HepG2 (cell line): Measurements from ENCODE around the gene HDAC4. TPM values are rescaled to one million over a fixed set of nuclear protein-coding genes. Genes with fewer than 3 reads are reported as not detected.

ENCODE experiments used
- AKAP8 ChIP-seq: sonication (generic); formaldehyde crosslinking; IDR thresholded peaks from 2 replicates; pipeline ENCODE4 v1.5.1; 2020; ENCODE audit warnings: mild to moderate bottlenecking, missing genetic modification reagents
- FOSL2 ChIP-seq: sonication (generic); formaldehyde crosslinking; IDR thresholded peaks from 2 replicates; pipeline ENCODE4 v1.4.0; 2020; ENCODE audit warnings: missing genetic modification reagents
- KMT2B ChIP-seq: IDR thresholded peaks from 2 replicates; pipeline ENCODE4 v1.6.1; 2016; ENCODE audit warnings: missing genetic modification reagents, missing compliant biosample characterization
- MAFG ChIP-seq: sonication (generic); formaldehyde crosslinking; IDR thresholded peaks from 2 replicates; pipeline ENCODE4 v1.5.1; 2020; ENCODE audit warnings: mild to moderate bottlenecking, missing genetic modification reagents
- NCOA1 ChIP-seq: sonication (generic); formaldehyde crosslinking; IDR thresholded peaks from 2 replicates; pipeline ENCODE4 v1.9.0; 2021; ENCODE audit warnings: missing genetic modification reagents
- PAWR ChIP-seq: sonication (generic); formaldehyde crosslinking; IDR thresholded peaks from 2 replicates; pipeline ENCODE4 v1.4.0; 2020; ENCODE audit warnings: missing genetic modification reagents, mild to moderate bottlenecking, borderline replicate concordance
- REPIN1 ChIP-seq: sonication (generic); formaldehyde crosslinking; IDR thresholded peaks from 2 replicates; pipeline ENCODE4 v1.8.0; 2022; ENCODE audit warnings: missing genetic modification reagents, low read depth, mild to moderate bottlenecking, borderline replicate concordance
- SP1 ChIP-seq, 2 experiments: fragments of 450-650 bp in 1 of 2; sonication (generic) in 1 of 2; formaldehyde crosslinking in 1 of 2; IDR thresholded peaks; 2 replicates each; pipeline versions ENCODE4 v1.4.0 to v1.6.1; 2016 to 2020; ENCODE audit warnings: missing genetic modification reagents in 1 of 2
- SRY ChIP-seq: sonication (generic); formaldehyde crosslinking; IDR thresholded peaks from 2 replicates; pipeline ENCODE4 v1.8.0; 2022; ENCODE audit warnings: mild to moderate bottlenecking, missing genetic modification reagents
- TCF7 ChIP-seq: sonication (generic); IDR thresholded peaks from 2 replicates; pipeline ENCODE4 v1.6.1; 2016; ENCODE audit warnings: antibody characterized with exemption, low read depth
- TCF7L2 ChIP-seq: IDR thresholded peaks from 2 replicates; pipeline ENCODE4 v1.6.1; 2011; ENCODE audit warnings: mild to moderate bottlenecking, low read depth, low read length, moderate library complexity
- TEAD2 ChIP-seq: sonication (generic); formaldehyde crosslinking; IDR thresholded peaks from 2 replicates; pipeline ENCODE4 v1.9.0; 2021; ENCODE audit warnings: missing genetic modification reagents
- ZBTB42 ChIP-seq: sonication (generic); formaldehyde crosslinking; IDR thresholded peaks from 2 replicates; pipeline ENCODE4 v1.5.0; 2020; ENCODE audit warnings: mild to moderate bottlenecking, missing genetic modification reagents
- ZNF205 ChIP-seq: IDR thresholded peaks from 2 replicates; pipeline ENCODE4 v1.6.1; 2018; ENCODE audit warnings: missing biosample characterization, missing genetic modification reagents
- ZNF614 ChIP-seq: IDR thresholded peaks from 2 replicates; pipeline ENCODE4 v1.6.1; 2018; ENCODE audit warnings: missing biosample characterization, missing genetic modification reagents, inconsistent platforms, borderline replicate concordance
- ZNF7 ChIP-seq: IDR thresholded peaks from 2 replicates; pipeline ENCODE4 v1.6.1; 2016; ENCODE audit warnings: missing biosample characterization, missing genetic modification reagents
- ZNF776 ChIP-seq: sonication (generic); formaldehyde crosslinking; IDR thresholded peaks from 2 replicates; pipeline ENCODE4 v1.4.0; 2020; ENCODE audit warnings: mild to moderate bottlenecking, missing genetic modification reagents
- ZNF841 ChIP-seq: sonication (generic); formaldehyde crosslinking; IDR thresholded peaks from 2 replicates; pipeline ENCODE4 v1.8.1; 2023; ENCODE audit warnings: missing genetic modification reagents, borderline replicate concordance
- polyA plus RNA-seq, 8 experiments: library from polyadenylated mRNA; depleted of rRNA in 3 of 8; stranded (reverse) in 7 of 8; unstranded in 1 of 8; fragments of >200 nt; fragmentation: Illumina TruSeq in 4 of 8; extraction: Trizol in 4 of 8; gene quantifications; 2 replicates each; pipeline versions ENCODE4 v1.2.1 to v1.2.3, GENCODE V29; 2011 to 2016; ENCODE audit warnings: low read depth in 4 of 8, missing spikeins in 1 of 8, mixed read lengths in 1 of 8; ENCODE audit not compliant: insufficient read depth in 1 of 8
- total RNA-seq, 5 experiments: library from RNA; depleted of rRNA; stranded (reverse); fragments of >200 nt; fragmentation: Illumina TruSeq; extraction: Trizol; gene quantifications; 2 replicates each; pipeline ENCODE4 v1.2.3, GENCODE V29; 2016; ENCODE audit warnings: low read depth in 1 of 5
- TF ChIP-seq, protein P1 (sequence below): sonication (generic); formaldehyde crosslinking; IDR thresholded peaks from 2 replicates; pipeline ENCODE4 v1.4.0; 2020; ENCODE audit warnings: missing genetic modification reagents
- TF ChIP-seq, protein P2 (sequence below): sonication (generic); formaldehyde crosslinking; conservative IDR thresholded peaks from 2 replicates; pipeline ENCODE4 v1.4.0; 2020; ENCODE audit warnings: missing genetic modification reagents
- TF ChIP-seq, protein P3 (sequence below): sonication (generic); formaldehyde crosslinking; IDR thresholded peaks from 2 replicates; pipeline ENCODE4 v1.4.0; 2020; ENCODE audit warnings: missing genetic modification reagents
- TF ChIP-seq, protein P4 (sequence below): IDR thresholded peaks from 2 replicates; pipeline ENCODE4 v1.6.1; 2012; ENCODE audit warnings: low read length, improper control_type of control experiment

Gene HDAC4
- total and polyA plus RNA-seq, 2 of the 13 experiments (the other 11 are each of a cell fraction or from before 2014, with no cell fraction given), result 10.1 to 11.5 TPM

DNA sequence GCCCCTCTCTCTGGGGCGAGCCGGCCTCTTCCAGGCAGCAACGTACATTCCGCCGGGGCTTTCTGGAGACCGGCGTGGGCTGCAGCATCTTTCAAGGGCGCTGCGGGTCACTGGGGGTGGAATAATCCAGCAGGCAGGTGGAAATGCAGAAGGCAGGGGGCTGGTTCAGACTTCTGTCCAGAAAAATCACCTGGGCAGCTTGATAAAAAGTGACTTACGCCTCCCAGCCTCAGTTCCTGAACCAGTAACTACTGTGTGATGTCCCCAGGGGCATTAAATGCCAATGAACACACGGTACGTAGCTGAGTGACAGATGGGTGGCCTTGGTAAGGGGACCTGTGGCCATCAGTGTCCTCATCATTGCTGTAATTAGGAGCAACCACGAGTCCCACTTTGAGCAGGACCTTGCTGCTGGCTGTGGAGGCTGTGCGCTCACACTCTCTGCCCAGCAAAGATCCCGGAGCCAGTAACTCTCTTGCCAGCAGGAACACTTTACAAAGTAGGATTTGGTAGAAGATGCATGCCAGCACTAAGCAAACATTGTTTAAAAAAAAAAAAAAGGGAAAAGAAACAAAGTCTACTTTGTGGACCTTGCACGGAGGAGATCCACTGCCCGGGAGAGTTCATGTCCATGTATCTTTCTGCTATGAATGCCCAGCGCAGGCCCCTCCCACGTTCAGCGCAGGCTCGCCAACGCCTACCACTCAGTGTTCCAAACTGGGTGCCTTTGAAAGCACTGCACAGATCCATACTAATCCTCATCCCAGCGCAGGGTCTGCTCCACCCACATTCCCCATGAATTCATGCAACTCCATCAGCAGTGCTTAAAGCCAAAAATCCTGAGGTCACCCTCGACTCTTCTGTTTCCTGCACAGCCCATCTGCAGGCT lies 177.3 kb downstream of the HDAC4 start (continued):
- TF ChIP-seq ZNF205 (CRISPR knock-in tag), result 0 out of 2 replicates have a peak, but pooled peaks have one; percentile 1
- no peak for TF ChIP-seq ZNF841
- no peak; the same call in 1 of the 2 replicates for TF ChIP-seq KMT2B (CRISPR knock-in tag)
- TF ChIP-seq, protein P1, sequence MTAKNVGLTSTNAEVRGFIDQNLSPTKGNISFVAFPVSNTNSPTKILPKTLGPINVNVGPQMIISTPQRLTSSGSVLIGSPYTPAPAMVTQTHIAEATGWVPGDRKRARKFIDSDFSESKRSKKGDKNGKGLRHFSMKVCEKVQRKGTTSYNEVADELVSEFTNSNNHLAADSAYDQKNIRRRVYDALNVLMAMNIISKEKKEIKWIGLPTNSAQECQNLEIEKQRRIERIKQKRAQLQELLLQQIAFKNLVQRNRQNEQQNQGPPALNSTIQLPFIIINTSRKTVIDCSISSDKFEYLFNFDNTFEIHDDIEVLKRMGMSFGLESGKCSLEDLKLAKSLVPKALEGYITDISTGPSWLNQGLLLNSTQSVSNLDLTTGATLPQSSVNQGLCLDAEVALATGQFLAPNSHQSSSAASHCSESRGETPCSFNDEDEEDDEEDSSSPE (CRISPR knock-in tag), result peak; percentile 46; the same call in 1 of the 2 replicates
- no peak for TF ChIP-seq ZNF7
- TF ChIP-seq ZNF614 (CRISPR knock-in tag), result peak; percentile 17; the same call in 1 of the 2 replicates
- no peak for TF ChIP-seq ZNF776 (CRISPR knock-in tag)
- no peak for TF ChIP-seq AKAP8 (CRISPR knock-in tag)
- no peak for TF ChIP-seq MAFG (CRISPR knock-in tag)
- no peak for TF ChIP-seq FOSL2 (CRISPR knock-in tag)
- TF ChIP-seq, protein P2, sequence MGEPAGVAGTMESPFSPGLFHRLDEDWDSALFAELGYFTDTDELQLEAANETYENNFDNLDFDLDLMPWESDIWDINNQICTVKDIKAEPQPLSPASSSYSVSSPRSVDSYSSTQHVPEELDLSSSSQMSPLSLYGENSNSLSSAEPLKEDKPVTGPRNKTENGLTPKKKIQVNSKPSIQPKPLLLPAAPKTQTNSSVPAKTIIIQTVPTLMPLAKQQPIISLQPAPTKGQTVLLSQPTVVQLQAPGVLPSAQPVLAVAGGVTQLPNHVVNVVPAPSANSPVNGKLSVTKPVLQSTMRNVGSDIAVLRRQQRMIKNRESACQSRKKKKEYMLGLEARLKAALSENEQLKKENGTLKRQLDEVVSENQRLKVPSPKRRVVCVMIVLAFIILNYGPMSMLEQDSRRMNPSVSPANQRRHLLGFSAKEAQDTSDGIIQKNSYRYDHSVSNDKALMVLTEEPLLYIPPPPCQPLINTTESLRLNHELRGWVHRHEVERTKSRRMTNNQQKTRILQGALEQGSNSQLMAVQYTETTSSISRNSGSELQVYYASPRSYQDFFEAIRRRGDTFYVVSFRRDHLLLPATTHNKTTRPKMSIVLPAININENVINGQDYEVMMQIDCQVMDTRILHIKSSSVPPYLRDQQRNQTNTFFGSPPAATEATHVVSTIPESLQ (CRISPR knock-in tag), result no peak
- no peak for TF ChIP-seq REPIN1 (CRISPR knock-in tag)
- no peak for TF ChIP-seq PAWR (CRISPR knock-in tag)
- no peak for TF ChIP-seq TEAD2 (CRISPR knock-in tag)
- TF ChIP-seq TCF7, result no peak
- TF ChIP-seq NCOA1 (CRISPR knock-in tag), result no peak
- TF ChIP-seq, protein P3, sequence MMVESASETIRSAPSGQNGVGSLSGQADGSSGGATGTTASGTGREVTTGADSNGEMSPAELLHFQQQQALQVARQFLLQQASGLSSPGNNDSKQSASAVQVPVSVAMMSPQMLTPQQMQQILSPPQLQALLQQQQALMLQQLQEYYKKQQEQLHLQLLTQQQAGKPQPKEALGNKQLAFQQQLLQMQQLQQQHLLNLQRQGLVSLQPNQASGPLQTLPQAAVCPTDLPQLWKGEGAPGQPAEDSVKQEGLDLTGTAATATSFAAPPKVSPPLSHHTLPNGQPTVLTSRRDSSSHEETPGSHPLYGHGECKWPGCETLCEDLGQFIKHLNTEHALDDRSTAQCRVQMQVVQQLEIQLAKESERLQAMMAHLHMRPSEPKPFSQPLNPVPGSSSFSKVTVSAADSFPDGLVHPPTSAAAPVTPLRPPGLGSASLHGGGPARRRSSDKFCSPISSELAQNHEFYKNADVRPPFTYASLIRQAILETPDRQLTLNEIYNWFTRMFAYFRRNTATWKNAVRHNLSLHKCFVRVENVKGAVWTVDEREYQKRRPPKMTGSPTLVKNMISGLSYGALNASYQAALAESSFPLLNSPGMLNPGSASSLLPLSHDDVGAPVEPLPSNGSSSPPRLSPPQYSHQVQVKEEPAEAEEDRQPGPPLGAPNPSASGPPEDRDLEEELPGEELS (CRISPR knock-in tag), result 0 out of 2 replicates have a peak, but pooled peaks have one; percentile 33
- TF ChIP-seq SRY, result no peak
- no peak for TF ChIP-seq TCF7L2
- TF ChIP-seq SP1 (IDR thresholded peaks at IDR 0.05), result no peak
- no peak for TF ChIP-seq SP1 (CRISPR knock-in tag; IDR thresholded peaks at IDR 0.05)
- TF ChIP-seq, protein P4, sequence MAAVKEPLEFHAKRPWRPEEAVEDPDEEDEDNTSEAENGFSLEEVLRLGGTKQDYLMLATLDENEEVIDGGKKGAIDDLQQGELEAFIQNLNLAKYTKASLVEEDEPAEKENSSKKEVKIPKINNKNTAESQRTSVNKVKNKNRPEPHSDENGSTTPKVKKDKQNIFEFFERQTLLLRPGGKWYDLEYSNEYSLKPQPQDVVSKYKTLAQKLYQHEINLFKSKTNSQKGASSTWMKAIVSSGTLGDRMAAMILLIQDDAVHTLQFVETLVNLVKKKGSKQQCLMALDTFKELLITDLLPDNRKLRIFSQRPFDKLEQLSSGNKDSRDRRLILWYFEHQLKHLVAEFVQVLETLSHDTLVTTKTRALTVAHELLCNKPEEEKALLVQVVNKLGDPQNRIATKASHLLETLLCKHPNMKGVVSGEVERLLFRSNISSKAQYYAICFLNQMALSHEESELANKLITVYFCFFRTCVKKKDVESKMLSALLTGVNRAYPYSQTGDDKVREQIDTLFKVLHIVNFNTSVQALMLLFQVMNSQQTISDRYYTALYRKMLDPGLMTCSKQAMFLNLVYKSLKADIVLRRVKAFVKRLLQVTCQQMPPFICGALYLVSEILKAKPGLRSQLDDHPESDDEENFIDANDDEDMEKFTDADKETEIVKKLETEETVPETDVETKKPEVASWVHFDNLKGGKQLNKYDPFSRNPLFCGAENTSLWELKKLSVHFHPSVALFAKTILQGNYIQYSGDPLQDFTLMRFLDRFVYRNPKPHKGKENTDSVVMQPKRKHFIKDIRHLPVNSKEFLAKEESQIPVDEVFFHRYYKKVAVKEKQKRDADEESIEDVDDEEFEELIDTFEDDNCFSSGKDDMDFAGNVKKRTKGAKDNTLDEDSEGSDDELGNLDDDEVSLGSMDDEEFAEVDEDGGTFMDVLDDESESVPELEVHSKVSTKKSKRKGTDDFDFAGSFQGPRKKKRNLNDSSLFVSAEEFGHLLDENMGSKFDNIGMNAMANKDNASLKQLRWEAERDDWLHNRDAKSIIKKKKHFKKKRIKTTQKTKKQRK, result no peak
- no peak for TF ChIP-seq ZBTB42
